ENCODE data around the gene GPR85.

Gene GPR85

GRCh38 chr7:113094517-113095249, 8.1 kb upstream of the GPR85 start:
- no peak for DNase-seq (ENCODE audit: low read depth)
- TF ChIP-seq, protein P1, sequence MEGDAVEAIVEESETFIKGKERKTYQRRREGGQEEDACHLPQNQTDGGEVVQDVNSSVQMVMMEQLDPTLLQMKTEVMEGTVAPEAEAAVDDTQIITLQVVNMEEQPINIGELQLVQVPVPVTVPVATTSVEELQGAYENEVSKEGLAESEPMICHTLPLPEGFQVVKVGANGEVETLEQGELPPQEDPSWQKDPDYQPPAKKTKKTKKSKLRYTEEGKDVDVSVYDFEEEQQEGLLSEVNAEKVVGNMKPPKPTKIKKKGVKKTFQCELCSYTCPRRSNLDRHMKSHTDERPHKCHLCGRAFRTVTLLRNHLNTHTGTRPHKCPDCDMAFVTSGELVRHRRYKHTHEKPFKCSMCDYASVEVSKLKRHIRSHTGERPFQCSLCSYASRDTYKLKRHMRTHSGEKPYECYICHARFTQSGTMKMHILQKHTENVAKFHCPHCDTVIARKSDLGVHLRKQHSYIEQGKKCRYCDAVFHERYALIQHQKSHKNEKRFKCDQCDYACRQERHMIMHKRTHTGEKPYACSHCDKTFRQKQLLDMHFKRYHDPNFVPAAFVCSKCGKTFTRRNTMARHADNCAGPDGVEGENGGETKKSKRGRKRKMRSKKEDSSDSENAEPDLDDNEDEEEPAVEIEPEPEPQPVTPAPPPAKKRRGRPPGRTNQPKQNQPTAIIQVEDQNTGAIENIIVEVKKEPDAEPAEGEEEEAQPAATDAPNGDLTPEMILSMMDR (conservative IDR thresholded peaks at IDR 0.05; ENCODE audit: control insufficient read depth, insufficient read depth, low read depth, low read length): no peak
- no peak overlapping the region for H3K4me3 ChIP-seq (ENCODE audit: control insufficient read depth, low read depth, low read length)

DNA sequence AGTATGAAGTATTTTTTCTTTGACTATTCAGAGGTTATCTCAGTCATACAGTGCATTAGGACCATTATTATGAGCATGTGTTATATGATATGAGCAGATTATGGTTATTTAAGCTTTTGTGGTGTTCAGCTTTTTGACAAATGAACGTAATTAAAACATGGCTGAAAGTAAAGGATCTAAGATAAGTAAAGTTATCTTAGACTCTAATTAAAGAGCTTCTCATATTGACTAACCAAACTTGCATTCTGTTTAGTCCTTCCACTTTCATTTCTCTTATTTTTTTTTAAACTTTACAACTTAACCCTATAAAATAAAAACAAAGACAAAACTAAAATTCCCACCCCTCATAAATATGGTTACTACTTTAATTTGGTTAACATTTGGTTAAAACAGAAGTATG, 6.9 kb upstream of the GPR85 start:
- no peak for DNase-seq (ENCODE audit: low read depth)
- TF ChIP-seq, protein P1 (conservative IDR thresholded peaks at IDR 0.05; ENCODE audit: control insufficient read depth, insufficient read depth, low read depth, low read length): no peak

GRCh38 chr7:113092762-113093161, 6.1 kb upstream of the GPR85 start:
- no peak overlapping the region for H3K4me3 ChIP-seq (ENCODE audit: control insufficient read depth, low read depth, low read length)
- DNase-seq (ENCODE audit: low read depth): no peak
- TF ChIP-seq, protein P1 (conservative IDR thresholded peaks at IDR 0.05; ENCODE audit: control insufficient read depth, insufficient read depth, low read depth, low read length): no peak

More for the DNA sequence above, 6.9 kb upstream of the GPR85 start:
- no peak overlapping the region for H3K4me3 ChIP-seq (ENCODE audit: control insufficient read depth, low read depth, low read length)

GRCh38 chr7:113087071-113087998, 708 bp upstream of the GPR85 start:
- peak; percentile 96 for DNase-seq (ENCODE audit: low read depth)
- peak overlapping the region; percentile 69 for H3K4me3 ChIP-seq (ENCODE audit: control insufficient read depth, low read depth, low read length)
- TF ChIP-seq, protein P1 (conservative IDR thresholded peaks at IDR 0.05; ENCODE audit: control insufficient read depth, insufficient read depth, low read depth, low read length): no peak

DNA sequence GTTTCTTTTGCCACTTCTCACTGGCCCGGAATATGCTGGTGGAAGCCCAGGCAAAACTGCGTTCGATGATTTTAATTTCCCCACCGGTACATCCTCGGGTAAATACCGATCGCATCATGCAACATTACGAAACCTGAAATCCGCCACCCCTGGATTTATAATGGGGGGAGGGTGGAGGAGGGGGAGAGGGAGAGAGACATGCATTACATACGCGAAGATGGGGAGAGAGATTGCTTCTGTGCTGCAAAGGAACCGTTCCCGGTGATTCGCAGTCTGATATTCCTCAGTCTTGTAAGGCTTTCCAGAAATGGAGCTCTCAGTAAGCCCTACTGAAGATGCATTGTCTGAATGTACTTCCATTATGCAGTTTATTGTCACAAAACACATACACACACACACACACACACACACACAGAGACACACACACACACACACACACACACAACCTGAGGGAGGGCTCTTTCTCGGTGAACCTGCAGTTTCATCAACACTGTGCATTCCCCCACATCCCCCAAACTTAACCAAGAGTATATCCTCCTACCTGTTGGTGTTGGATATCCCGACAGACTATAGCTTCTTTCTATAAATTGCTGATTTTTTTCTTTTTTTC, 741 bp downstream of the GPR85 start:
- DNase-seq (ENCODE audit: low read depth): peak; percentile 41
- TF ChIP-seq, protein P1 (conservative IDR thresholded peaks at IDR 0.05; ENCODE audit: control insufficient read depth, insufficient read depth, low read depth, low read length): no peak
- peak overlapping the region; percentile 69 for H3K4me3 ChIP-seq (ENCODE audit: control insufficient read depth, low read depth, low read length)

GRCh38 chr7:113084496-113085172, 2.0 kb downstream of the GPR85 start:
- no peak for DNase-seq (ENCODE audit: low read depth)
- TF ChIP-seq, protein P1 (conservative IDR thresholded peaks at IDR 0.05; ENCODE audit: control insufficient read depth, insufficient read depth, low read depth, low read length): no peak
- H3K4me3 ChIP-seq (ENCODE audit: control insufficient read depth, low read depth, low read length): no peak overlapping the region
